ENCODE data around the gene DOCK3. TPM values are rescaled to one million over a fixed set of nuclear protein-coding genes. Genes with fewer than 3 reads are reported as not detected.

Gene DOCK3
- total and polyA plus RNA-seq, 2 of the 4 experiments (the other 2 are of a cell fraction) = under 0.01 to 0.12 TPM

DNA sequence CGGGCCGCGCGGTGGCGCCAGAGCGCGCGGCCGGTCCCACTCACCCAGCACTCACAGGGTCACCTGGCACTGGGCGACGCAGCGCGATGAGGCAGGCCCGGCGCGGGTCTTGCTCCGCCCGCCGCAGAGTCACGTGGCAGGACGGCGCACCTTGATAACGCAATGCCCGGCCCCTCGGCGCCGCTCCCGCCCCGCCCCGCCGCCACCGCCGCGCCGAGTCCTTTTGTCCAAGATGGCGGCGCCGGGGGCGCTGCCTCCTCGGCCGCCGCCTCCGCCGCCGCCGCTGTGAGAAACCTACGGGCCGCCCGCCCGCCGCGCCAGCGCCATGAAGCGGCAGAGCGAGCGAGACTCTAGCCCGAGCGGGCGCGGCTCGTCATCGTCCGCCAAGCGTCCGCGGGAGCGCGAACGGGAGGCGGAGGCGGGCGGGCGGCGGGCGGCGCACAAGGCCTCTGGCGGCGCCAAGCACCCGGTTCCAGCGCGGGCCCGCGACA is 716.4 kb downstream of the DOCK3 start, which contains the start of gene RBM15B:
Gene RBM15B, plus strand, starts transcription at position 211 of the 491 bp plus-strand sequence. Its CDS starts 115 bp downstream, at position 326.
- Histone ChIP-seq H3K9me1 (ENCODE audit: insufficient read depth, low read length) (peaks cover 17% of the 10 kb centered on the region), H4K20me1 (ENCODE audit: insufficient read depth, low read length) (peaks cover 85% of the 10 kb centered on the region), H4K8ac (ENCODE audit: low read depth in 2 of 2, low read length in 2 of 2) (peak within 1 kb of the TSS; percentile 61 to 89), H3K4ac (ENCODE audit: low read depth, low read length) (peak within 1 kb of the TSS; percentile 87), H3K9me3 (ENCODE audit: control insufficient read depth, insufficient read depth, low read length) (no peaks in the 10 kb centered on the region), H3K4me1 (ENCODE audit: control insufficient read depth, insufficient read depth, low read length) (peaks cover 34% of the 10 kb centered on the region), H4K91ac (ENCODE audit: insufficient read depth, low read depth, low read length) (peak within 1 kb of the TSS; percentile 70; the same call in 1 of the 2 replicates), H3K27me3 (ENCODE audit: control insufficient read depth, insufficient read depth, low read length) (no peaks in the 10 kb centered on the region), H3K18ac (ENCODE audit: low read depth, low read length) (no peak within 1 kb of the TSS), H3K56ac (ENCODE audit: extremely low read depth, insufficient read depth, low read length) (no peak within 1 kb of the TSS; the same call in 1 of the 2 replicates), H3K4me2 (ENCODE audit: low read depth, low read length) (peak within 1 kb of the TSS; percentile 93), H4K5ac (ENCODE audit: low read depth, low read length) (peak within 1 kb of the TSS; percentile 92), H2BK20ac (ENCODE audit: low read depth, low read length) (no peak within 1 kb of the TSS), H3K23ac (ENCODE audit: low read depth, low read length) (peak within 1 kb of the TSS; percentile 81), H2BK5ac (ENCODE audit: low read depth, low read length, poor library complexity, severe bottlenecking) (peak within 1 kb of the TSS; percentile 71), H2AK9ac (replicated peaks; ENCODE audit: low read depth, low read length, poor library complexity) (peak within 1 kb of the TSS; percentile 93), H2AK5ac (ENCODE audit: low read depth, low read length) (peak within 1 kb of the TSS; percentile 78), H3K79me1 (ENCODE audit: low read depth in 1 of 2, low read length in 2 of 2) (peaks cover 26 to 82% of the 10 kb centered on the region in 2 experiments), H3K27ac (ENCODE audit: insufficient read depth, low read length) (peak within 1 kb of the TSS; percentile 85), H2BK120ac (ENCODE audit: low read depth, low read length) (no peak within 1 kb of the TSS), H3K14ac (replicated peaks; ENCODE audit: low read depth, low read length) (peak within 1 kb of the TSS; percentile 74), H3K9ac (ENCODE audit: low read depth, low read length) (peak within 1 kb of the TSS; percentile 82), H2BK15ac (ENCODE audit: low read depth, low read length) (no peak within 1 kb of the TSS), H2AFZ (replicated peaks; ENCODE audit: low read length, poor library complexity) (peak within 1 kb of the TSS; percentile 91), H3K4me3 (ENCODE audit: insufficient read depth, low read depth, low read length) (peak within 1 kb of the TSS; percentile 70), H3K36me3 (ENCODE audit: control insufficient read depth, insufficient read depth, low read length) (peaks cover 64% of the 10 kb centered on the region)
- TF ChIP-seq CHD1 (IDR thresholded peaks at IDR 0.05; ENCODE audit: low read depth, low read length) = no peak
- TF ChIP-seq, protein P1, sequence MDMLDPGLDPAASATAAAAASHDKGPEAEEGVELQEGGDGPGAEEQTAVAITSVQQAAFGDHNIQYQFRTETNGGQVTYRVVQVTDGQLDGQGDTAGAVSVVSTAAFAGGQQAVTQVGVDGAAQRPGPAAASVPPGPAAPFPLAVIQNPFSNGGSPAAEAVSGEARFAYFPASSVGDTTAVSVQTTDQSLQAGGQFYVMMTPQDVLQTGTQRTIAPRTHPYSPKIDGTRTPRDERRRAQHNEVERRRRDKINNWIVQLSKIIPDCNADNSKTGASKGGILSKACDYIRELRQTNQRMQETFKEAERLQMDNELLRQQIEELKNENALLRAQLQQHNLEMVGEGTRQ (IDR thresholded peaks at IDR 0.05; ENCODE audit: low read depth, low read length) = peak; percentile 98
- peak; percentile 44 for TF ChIP-seq SMC3 (IDR thresholded peaks at IDR 0.05; ENCODE audit: low read depth, low read length)
- peak; percentile 37; the same call in 1 of the 2 replicates for TF ChIP-seq RAD21 (IDR thresholded peaks at IDR 0.05; ENCODE audit: low read length)
- TF ChIP-seq POLR2A (IDR thresholded peaks at IDR 0.05; ENCODE audit: low read depth, low read length) = peak; percentile 96
- TF ChIP-seq MAFK (IDR thresholded peaks at IDR 0.05; ENCODE audit: low read depth, low read length) = no peak
- TF ChIP-seq ELK1 (IDR thresholded peaks at IDR 0.05; ENCODE audit: borderline replicate concordance, low read depth, low read length) = no peak
- peak; percentile 83 for TF ChIP-seq MXI1 (IDR thresholded peaks at IDR 0.05; ENCODE audit: borderline replicate concordance, low read depth, low read length)
- no peak for TF ChIP-seq NFE2L2 (IDR thresholded peaks at IDR 0.05; ENCODE audit: low read depth, low read length)
- TF ChIP-seq BHLHE40 (IDR thresholded peaks at IDR 0.05; ENCODE audit: low read depth, low read length) = peak; percentile 72
- TF ChIP-seq RCOR1 (IDR thresholded peaks at IDR 0.05; ENCODE audit: insufficient replicate concordance, low read length) = no peak
- no peak for TF ChIP-seq FOS (IDR thresholded peaks at IDR 0.05; ENCODE audit: low read depth, low read length)
- peak; percentile 69 for TF ChIP-seq CEBPB (IDR thresholded peaks at IDR 0.05; ENCODE audit: low read depth, low read length)
- TF ChIP-seq, protein P2, sequence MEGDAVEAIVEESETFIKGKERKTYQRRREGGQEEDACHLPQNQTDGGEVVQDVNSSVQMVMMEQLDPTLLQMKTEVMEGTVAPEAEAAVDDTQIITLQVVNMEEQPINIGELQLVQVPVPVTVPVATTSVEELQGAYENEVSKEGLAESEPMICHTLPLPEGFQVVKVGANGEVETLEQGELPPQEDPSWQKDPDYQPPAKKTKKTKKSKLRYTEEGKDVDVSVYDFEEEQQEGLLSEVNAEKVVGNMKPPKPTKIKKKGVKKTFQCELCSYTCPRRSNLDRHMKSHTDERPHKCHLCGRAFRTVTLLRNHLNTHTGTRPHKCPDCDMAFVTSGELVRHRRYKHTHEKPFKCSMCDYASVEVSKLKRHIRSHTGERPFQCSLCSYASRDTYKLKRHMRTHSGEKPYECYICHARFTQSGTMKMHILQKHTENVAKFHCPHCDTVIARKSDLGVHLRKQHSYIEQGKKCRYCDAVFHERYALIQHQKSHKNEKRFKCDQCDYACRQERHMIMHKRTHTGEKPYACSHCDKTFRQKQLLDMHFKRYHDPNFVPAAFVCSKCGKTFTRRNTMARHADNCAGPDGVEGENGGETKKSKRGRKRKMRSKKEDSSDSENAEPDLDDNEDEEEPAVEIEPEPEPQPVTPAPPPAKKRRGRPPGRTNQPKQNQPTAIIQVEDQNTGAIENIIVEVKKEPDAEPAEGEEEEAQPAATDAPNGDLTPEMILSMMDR (conservative IDR thresholded peaks at IDR 0.05; ENCODE audit: low read depth, low read length) = peak; percentile 95
- peak; percentile 93; the same call in 1 of the 2 replicates for TF ChIP-seq MAZ (IDR thresholded peaks at IDR 0.05; ENCODE audit: borderline replicate concordance, low read depth, low read length)
- no peak for TF ChIP-seq RFX5 (IDR thresholded peaks at IDR 0.05; ENCODE audit: low read depth, low read length)
- intact Hi-C loops (cut with micrococcal nuclease) = loop anchor here (1.0 kb wide), 2 partner anchors 291 to 775 kb away; no protein-coding TSS in a partner anchor
- no TSS peak for BruUV-seq (replicated peaks)
- WGBS, 2 experiments (ENCODE audit: extremely low coverage in 2 of 2, insufficient read length in 1 of 2) = 0% methylated on average over 41 of the region's 83 CpGs; no CpG with 5 or more reads in 1 of the 2 experiments
- CTCF ChIA-PET = no interaction called here
- peak; percentile 93 for ATAC-seq (ENCODE audit: low read depth)
- peak; percentile 96 for DNase-seq
- in situ Hi-C loops (cut with MboI; ENCODE audit: low sequenced_read_pairs) = loop anchor here (25.0 kb wide), 2 partner anchors 546 to 1054 kb away; partner anchors contain the start of genes PARP3, RASSF1, RRP9 and TUSC2
- dilution Hi-C loops (cut with HindIII; ENCODE audit: low sequenced_read_pairs, unreplicated experiment) = no loop called here
- POLR2A ChIA-PET (ENCODE audit: unreplicated experiment) = no interaction called here

All from IMR-90 (cell line).